ENCODE measurements around the gene HNRNPL. TPM values are rescaled to one million over a fixed set of nuclear protein-coding genes. Genes with fewer than 3 reads are reported as not detected.

HNRNPL gene
- total RNA-seq, 1 experiment from 2014 or later: 642 TPM

GRCh38 chr19:38883286-38883685 is 33.5 kb upstream of the HNRNPL start:
- no peak for DNase-seq (ENCODE audit: low spot score)
- no peaks in the 10 kb centered on the region for H3K36me3 ChIP-seq (ENCODE audit: insufficient read depth, low read length, poor library complexity, severe bottlenecking)
- H3K27me3 ChIP-seq (replicated peaks; ENCODE audit: insufficient read depth, low read depth, low read length, poor library complexity): no peaks in the 10 kb centered on the region
- ChIA-PET POLR2A (ENCODE audit: low non-redundant PET) (interaction anchor here (0.7 kb wide), 2 partner anchors 11 to 1756 kb away, joined by 4 to 9 read pairs; no protein-coding TSS in a partner anchor), CTCF (no interaction called here)
- no peaks in the 10 kb centered on the region for H3K4me1 ChIP-seq (ENCODE audit: insufficient read depth, low read length, poor library complexity, severe bottlenecking)
- no peak for TF ChIP-seq CTCF (conservative IDR thresholded peaks at IDR 0.05; ENCODE audit: low read depth, low read length)
- TF ChIP-seq EZH2 (IDR thresholded peaks at IDR 0.05; ENCODE audit: borderline replicate concordance, low read depth, low read length, poor library complexity, severe bottlenecking): no peak
- H3K27ac ChIP-seq (ENCODE audit: low read depth, low read length, poor library complexity, severe bottlenecking): no peak overlapping the region
- no TSS peak for BruUV-seq (replicated peaks)
- no peak overlapping the region for H3K4me3 ChIP-seq (ENCODE audit: low read depth, low read length, poor library complexity, severe bottlenecking)
- intact Hi-C loops (cut with micrococcal nuclease; ENCODE audit: unreplicated experiment): no loop called here
- no peaks in the 10 kb centered on the region for H3K9me3 ChIP-seq (ENCODE audit: low read depth, low read length, poor library complexity, severe bottlenecking)

GRCh38 chr19:38880882-38881609 is 31.3 kb upstream of the HNRNPL start:
- CTCF ChIA-PET: no interaction called here
- H3K27ac ChIP-seq (ENCODE audit: low read depth, low read length, poor library complexity, severe bottlenecking): no peak overlapping the region
- no peak overlapping the region for H3K4me3 ChIP-seq (ENCODE audit: low read depth, low read length, poor library complexity, severe bottlenecking)
- DNase-seq (ENCODE audit: low spot score): no peak
- H3K27me3 ChIP-seq (replicated peaks; ENCODE audit: insufficient read depth, low read depth, low read length, poor library complexity): no peaks in the 10 kb centered on the region
- no TSS peak for BruUV-seq (replicated peaks)
- no peaks in the 10 kb centered on the region for H3K4me1 ChIP-seq (ENCODE audit: insufficient read depth, low read length, poor library complexity, severe bottlenecking)
- POLR2A ChIA-PET (ENCODE audit: low non-redundant PET): no interaction called here
- no peaks in the 10 kb centered on the region for H3K9me3 ChIP-seq (ENCODE audit: low read depth, low read length, poor library complexity, severe bottlenecking)
- intact Hi-C loops (cut with micrococcal nuclease; ENCODE audit: unreplicated experiment): no loop called here
- no peaks in the 10 kb centered on the region for H3K36me3 ChIP-seq (ENCODE audit: insufficient read depth, low read length, poor library complexity, severe bottlenecking)
- TF ChIP-seq EZH2 (IDR thresholded peaks at IDR 0.05; ENCODE audit: borderline replicate concordance, low read depth, low read length, poor library complexity, severe bottlenecking): no peak
- TF ChIP-seq CTCF (conservative IDR thresholded peaks at IDR 0.05; ENCODE audit: low read depth, low read length): no peak

- BruUV-seq (replicated peaks): no TSS peak
- Histone ChIP-seq H3K9me3 (ENCODE audit: low read depth, low read length, poor library complexity, severe bottlenecking) (no peaks in the 10 kb centered on the region), H3K4me3 (ENCODE audit: low read depth, low read length, poor library complexity, severe bottlenecking) (no peak overlapping the region), H3K27me3 (replicated peaks; ENCODE audit: insufficient read depth, low read depth, low read length, poor library complexity) (no peaks in the 10 kb centered on the region), H3K27ac (ENCODE audit: low read depth, low read length, poor library complexity, severe bottlenecking) (no peak overlapping the region), H3K36me3 (ENCODE audit: insufficient read depth, low read length, poor library complexity, severe bottlenecking) (no peaks in the 10 kb centered on the region), H3K4me1 (ENCODE audit: insufficient read depth, low read length, poor library complexity, severe bottlenecking) (no peaks in the 10 kb centered on the region)
- POLR2A ChIA-PET (ENCODE audit: low non-redundant PET): no interaction called here
- CTCF ChIA-PET: interaction anchor here (0.6 kb wide), 1 partner anchor 913 kb away, joined by 4 read pairs; no protein-coding TSS in a partner anchor
- DNase-seq (ENCODE audit: low spot score): no peak
- TF ChIP-seq CTCF (conservative IDR thresholded peaks at IDR 0.05; ENCODE audit: low read depth, low read length): no peak
- no peak for TF ChIP-seq EZH2 (IDR thresholded peaks at IDR 0.05; ENCODE audit: borderline replicate concordance, low read depth, low read length, poor library complexity, severe bottlenecking)
- intact Hi-C loops (cut with micrococcal nuclease; ENCODE audit: unreplicated experiment): no loop called here
Measured at GRCh38 chr19:38880076-38880881, 30.5 kb upstream of the HNRNPL start.

Data from A673 (cell line).